ENCODE measurements around the gene ONECUT2. TPM values are rescaled to one million over a fixed set of nuclear protein-coding genes. Genes with fewer than 3 reads are reported as not detected.

The ONECUT2 gene
- total RNA-seq, 2 experiments from 2014 or later: not detected

- TF ChIP-seq EZH2phosphoT487 (IDR thresholded peaks at IDR 0.05; ENCODE audit: borderline replicate concordance, low read depth, low read length): no peak
- TF ChIP-seq CTCF (conservative IDR thresholded peaks at IDR 0.05; ENCODE audit: low read length): no peak
- intact Hi-C loops (cut with micrococcal nuclease; ENCODE audit: unreplicated experiment): no loop called here
- H3K4me2 ChIP-seq (ENCODE audit: low read length): no peak overlapping the region
- H3K79me2 ChIP-seq (ENCODE audit: insufficient read depth, low read depth, low read length): no peaks in the 10 kb centered on the region
- H2AFZ ChIP-seq (ENCODE audit: low read length): no peak overlapping the region
- no peak overlapping the region for H3K4me3 ChIP-seq (ENCODE audit: low read depth, low read length, poor library complexity, severe bottlenecking)
- DNase-seq (ENCODE audit: low spot score): no peak
- CTCF ChIA-PET (ENCODE audit: unreplicated experiment): no interaction called here
- H3K4me1 ChIP-seq (ENCODE audit: insufficient read depth, low read length, poor library complexity, severe bottlenecking): peaks cover 2% of the 10 kb centered on the region
- no peaks in the 10 kb centered on the region for H3K36me3 ChIP-seq (ENCODE audit: insufficient read depth, low read length)
- no peaks in the 10 kb centered on the region for H3K9me2 ChIP-seq (ENCODE audit: insufficient read depth, low read length)
- POLR2A ChIA-PET: no interaction called here
- H3K27ac ChIP-seq (ENCODE audit: low read depth, low read length, poor library complexity, severe bottlenecking): no peak overlapping the region
- BruUV-seq (replicated peaks): no TSS peak
- H3K9me3 ChIP-seq (ENCODE audit: low read length): no peaks in the 10 kb centered on the region
- no peaks in the 10 kb centered on the region for H4K20me1 ChIP-seq (ENCODE audit: insufficient read depth, low read length)
These were observed 18.6 kb upstream of the ONECUT2 start for GRCh38 chr18:57416542-57416941.

GRCh38 chr18:57422313-57422872, 12.8 kb upstream of the ONECUT2 start:
- no peaks in the 10 kb centered on the region for H3K79me2 ChIP-seq (ENCODE audit: insufficient read depth, low read depth, low read length)
- H3K27ac ChIP-seq (ENCODE audit: low read depth, low read length, poor library complexity, severe bottlenecking): no peak overlapping the region
- no peak for TF ChIP-seq CTCF (conservative IDR thresholded peaks at IDR 0.05; ENCODE audit: low read length)
- TF ChIP-seq EZH2phosphoT487 (IDR thresholded peaks at IDR 0.05; ENCODE audit: borderline replicate concordance, low read depth, low read length): no peak
- H3K4me3 ChIP-seq (ENCODE audit: low read depth, low read length, poor library complexity, severe bottlenecking): no peak overlapping the region
- intact Hi-C loops (cut with micrococcal nuclease; ENCODE audit: unreplicated experiment): loop anchor here (10.0 kb wide), 1 partner anchor 338 kb away; no protein-coding TSS in a partner anchor
- no peaks in the 10 kb centered on the region for H3K9me3 ChIP-seq (ENCODE audit: low read length)
- H3K4me1 ChIP-seq (ENCODE audit: insufficient read depth, low read length, poor library complexity, severe bottlenecking): peaks cover 44% of the 10 kb centered on the region
- no peaks in the 10 kb centered on the region for H3K36me3 ChIP-seq (ENCODE audit: insufficient read depth, low read length)
- POLR2A ChIA-PET: no interaction called here
- CTCF ChIA-PET (ENCODE audit: unreplicated experiment): no interaction called here
- BruUV-seq (replicated peaks): no TSS peak
- H2AFZ ChIP-seq (ENCODE audit: low read length): peak overlapping the region; percentile 32; the same call in 1 of the 2 replicates
- DNase-seq (ENCODE audit: low spot score): no peak
- 0 out of 2 replicates have a peak overlapping the region, but pooled peaks have one; percentile 12 for H3K4me2 ChIP-seq (ENCODE audit: low read length)
- H3K9me2 ChIP-seq (ENCODE audit: insufficient read depth, low read length): no peaks in the 10 kb centered on the region
- H4K20me1 ChIP-seq (ENCODE audit: insufficient read depth, low read length): no peaks in the 10 kb centered on the region

- Histone ChIP-seq H3K27ac (ENCODE audit: low read depth, low read length, poor library complexity, severe bottlenecking) (no peak overlapping the region), H3K4me1 (ENCODE audit: insufficient read depth, low read length, poor library complexity, severe bottlenecking) (peaks cover 44% of the 10 kb centered on the region), H4K20me1 (ENCODE audit: insufficient read depth, low read length) (no peaks in the 10 kb centered on the region), H3K4me2 (ENCODE audit: low read length) (no peak overlapping the region), H2AFZ (ENCODE audit: low read length) (no peak overlapping the region), H3K36me3 (ENCODE audit: insufficient read depth, low read length) (no peaks in the 10 kb centered on the region), H3K9me3 (ENCODE audit: low read length) (no peaks in the 10 kb centered on the region), H3K4me3 (ENCODE audit: low read depth, low read length, poor library complexity, severe bottlenecking) (no peak overlapping the region), H3K79me2 (ENCODE audit: insufficient read depth, low read depth, low read length) (no peaks in the 10 kb centered on the region), H3K9me2 (ENCODE audit: insufficient read depth, low read length) (no peaks in the 10 kb centered on the region)
- ChIA-PET POLR2A (no interaction called here), CTCF (ENCODE audit: unreplicated experiment) (no interaction called here)
- no peak for DNase-seq (ENCODE audit: low spot score)
- no TSS peak for BruUV-seq (replicated peaks)
- TF ChIP-seq EZH2phosphoT487 (IDR thresholded peaks at IDR 0.05; ENCODE audit: borderline replicate concordance, low read depth, low read length) (no peak), CTCF (conservative IDR thresholded peaks at IDR 0.05; ENCODE audit: low read length) (no peak)
- intact Hi-C loops (cut with micrococcal nuclease; ENCODE audit: unreplicated experiment): loop anchor here (10.0 kb wide), 1 partner anchor 339 kb away; no protein-coding TSS in a partner anchor
These were observed 11.4 kb upstream of the ONECUT2 start for GRCh38 chr18:57423821-57424220.
